ENCODE measurements around the gene TTN.

The TTN gene

GRCh38 chr2:178756343-178756742 is 50.9 kb downstream of the TTN start:
- ChIA-PET POLR2A (no interaction called here), CTCF (interaction anchor here (1.0 kb wide), 1 partner anchor 12 kb away, joined by 3 read pairs; no protein-coding TSS in a partner anchor)
- no peak for TF ChIP-seq CTCF (IDR thresholded peaks at IDR 0.05; ENCODE audit: control extremely low read depth, extremely low read depth, low read depth, missing control alignments)
- no peak for DNase-seq (ENCODE audit: extremely low spot score)

GRCh38 chr2:178747767-178748166 is 59.5 kb downstream of the TTN start:
- TF ChIP-seq CTCF (IDR thresholded peaks at IDR 0.05; ENCODE audit: control extremely low read depth, extremely low read depth, low read depth, missing control alignments), result no peak
- ChIA-PET CTCF (interaction anchor here (1.1 to 2.3 kb wide), 3 partner anchors 12 to 47 kb away, joined by 3 to 7 read pairs (median 5); no protein-coding TSS in a partner anchor), POLR2A (no interaction called here)
- no peak for DNase-seq (ENCODE audit: extremely low spot score)

GRCh38 chr2:178734518-178734917 is 72.7 kb downstream of the TTN start:
- POLR2A ChIA-PET, result no interaction called here
- no peak for TF ChIP-seq CTCF (IDR thresholded peaks at IDR 0.05; ENCODE audit: control extremely low read depth, extremely low read depth, low read depth, missing control alignments)
- no peak for DNase-seq (ENCODE audit: extremely low spot score)
- CTCF ChIA-PET, result interaction anchor here (1.5 to 1.8 kb wide), 3 partner anchors 14 to 25 kb away, joined by 3 to 5 read pairs (median 3); no protein-coding TSS in a partner anchor

GRCh38 chr2:178733975-178734374 is 73.2 kb downstream of the TTN start:
- ChIA-PET CTCF (interaction anchor here (1.5 to 1.8 kb wide), 3 partner anchors 14 to 25 kb away, joined by 3 to 5 read pairs (median 3); no protein-coding TSS in a partner anchor), POLR2A (no interaction called here)
- TF ChIP-seq CTCF (IDR thresholded peaks at IDR 0.05; ENCODE audit: control extremely low read depth, extremely low read depth, low read depth, missing control alignments), result no peak
- no peak for DNase-seq (ENCODE audit: extremely low spot score)

- ChIA-PET POLR2A (no interaction called here), CTCF (interaction anchor here (1.3 kb wide), 1 partner anchor 29 kb away, joined by 4 read pairs; no protein-coding TSS in a partner anchor)
- no peak for DNase-seq (ENCODE audit: extremely low spot score)
- no peak for TF ChIP-seq CTCF (IDR thresholded peaks at IDR 0.05; ENCODE audit: control extremely low read depth, extremely low read depth, low read depth, missing control alignments)
Observed at GRCh38 chr2:178732913-178733312, 74.3 kb downstream of the TTN start.

- TF ChIP-seq CTCF (IDR thresholded peaks at IDR 0.05; ENCODE audit: control extremely low read depth, extremely low read depth, low read depth, missing control alignments), result no peak
- CTCF ChIA-PET, result no interaction called here
- no peak for DNase-seq (ENCODE audit: extremely low spot score)
- POLR2A ChIA-PET, result no interaction called here
Observed at GRCh38 chr2:178731300-178731699, 75.9 kb downstream of the TTN start.

GRCh38 chr2:178730049-178730448 is 77.2 kb downstream of the TTN start:
- CTCF ChIA-PET, result no interaction called here
- DNase-seq (ENCODE audit: extremely low spot score), result no peak

More at GRCh38 chr2:178730049-178730448, 77.2 kb downstream of the TTN start:
- no peak for TF ChIP-seq CTCF (IDR thresholded peaks at IDR 0.05; ENCODE audit: control extremely low read depth, extremely low read depth, low read depth, missing control alignments)
- POLR2A ChIA-PET, result no interaction called here
